Bronchial epithelial cell (primary cell): ENCODE measurements around the gene ASF1B. TPM values are rescaled to one million over a fixed set of nuclear protein-coding genes. Genes with fewer than 3 reads are reported as not detected.

Experiments used
- DNase-seq: peaks from one replicate; pipeline ENCODE4 v3.0.0-alpha.2; 2010; ENCODE audit warnings: low read depth
- FAIRE-seq: peaks from 2 replicates; lab custom pipeline; 2011; peaks lifted over from hg19 to GRCh38; lab: Jason Lieb, UNC
- H3K27me3 ChIP-seq: 2 replicates; pipeline ENCODE4 v1.5.1; 2011; ENCODE audit warnings: low read length; ENCODE audit not compliant: control insufficient read depth, insufficient read depth
- H3K36me3 ChIP-seq: 2 replicates; pipeline ENCODE4 v1.5.1; 2011; ENCODE audit warnings: low read length; ENCODE audit not compliant: control insufficient read depth, insufficient read depth
- H3K4me3 ChIP-seq: 2 replicates; pipeline ENCODE4 v1.5.1; 2011; ENCODE audit warnings: mild to moderate bottlenecking, low read depth, low read length, control low read depth
- CTCF ChIP-seq: IDR thresholded peaks from 2 replicates; pipeline ENCODE4 v1.5.1; 2011; ENCODE audit warnings: mild to moderate bottlenecking, moderate library complexity, low read length, control low read depth, inconsistent platforms; ENCODE audit not compliant: insufficient read depth, severe bottlenecking
- total RNA-seq: library from RNA; depleted of rRNA; stranded (reverse); fragments of >200 nt; gene quantifications from 2 replicates; pipeline ENCODE4 v1.2.1, GENCODE V29; 2014

The ASF1B gene
- total RNA-seq, 1 donor from 2014 or later = 0.53 TPM

- FAIRE-seq (no peak), DNase-seq (no peak)
- H3K36me3 ChIP-seq = no peaks in the 10 kb centered on the region
- no peaks in the 10 kb centered on the region for H3K27me3 ChIP-seq
- peak overlapping the region; percentile 70 for H3K4me3 ChIP-seq
- no peak for TF ChIP-seq CTCF
Measured at GRCh38 chr19:14135985-14136508, 342 bp downstream of the ASF1B start.

- no peak for DNase-seq
- no peak overlapping the region for H3K4me3 ChIP-seq
- no peak for TF ChIP-seq CTCF
- H3K27me3 ChIP-seq = no peaks in the 10 kb centered on the region
- no peaks in the 10 kb centered on the region for H3K36me3 ChIP-seq
- FAIRE-seq = no peak
Measured at GRCh38 chr19:14135355-14135754, 1.0 kb downstream of the ASF1B start.

GRCh38 chr19:14127929-14128509 is 8.4 kb downstream of the ASF1B start:
- Histone ChIP-seq H3K36me3 (no peaks in the 10 kb centered on the region), H3K27me3 (no peaks in the 10 kb centered on the region), H3K4me3 (no peak overlapping the region)
- no peak for DNase-seq
- FAIRE-seq = no peak
- no peak for TF ChIP-seq CTCF

- no peak for FAIRE-seq
- H3K36me3 ChIP-seq = no peaks in the 10 kb centered on the region
Measured at GRCh38 chr19:14127176-14127575, 9.2 kb downstream of the ASF1B start.

GRCh38 chr19:14122924-14123323 is 13.5 kb downstream of the ASF1B start:
- no peak for TF ChIP-seq CTCF

More at GRCh38 chr19:14127176-14127575, 9.2 kb downstream of the ASF1B start:
- H3K27me3 ChIP-seq = no peaks in the 10 kb centered on the region
- no peak for DNase-seq
- H3K4me3 ChIP-seq = no peak overlapping the region
- no peak for TF ChIP-seq CTCF

GRCh38 chr19:14120497-14120780 is 15.9 kb downstream of the ASF1B start:
- no peak overlapping the region for H3K4me3 ChIP-seq
- DNase-seq = no peak
- no peak for FAIRE-seq
- TF ChIP-seq CTCF = no peak
- no peaks in the 10 kb centered on the region for H3K27me3 ChIP-seq
- no peaks in the 10 kb centered on the region for H3K36me3 ChIP-seq

More at GRCh38 chr19:14122924-14123323, 13.5 kb downstream of the ASF1B start:
- no peaks in the 10 kb centered on the region for H3K36me3 ChIP-seq
- H3K27me3 ChIP-seq = no peaks in the 10 kb centered on the region
- no peak for DNase-seq
- no peak overlapping the region for H3K4me3 ChIP-seq
- no peak for FAIRE-seq
